H1 (cell line): ENCODE data around the gene TXNL4A. TPM values are rescaled to one million over a fixed set of nuclear protein-coding genes. Genes with fewer than 3 reads are reported as not detected.
A peak's percentile ranks its signal among the peaks of the same experiment; 100 is the strongest.

ENCODE experiments used
- CTCF ChIA-PET: fragments of 300-600 bp; sonication (Branson Sonifier 250); formaldehyde crosslinking; loops from one replicate; lab custom pipeline; 2021; ENCODE audit not compliant: partially characterized antibody; lab: Charles Lee
- POLR2A ChIA-PET: fragments of 300-600 bp; sonication (Branson Sonifier 250); formaldehyde crosslinking; loops from one replicate; lab custom pipeline; 2021; ENCODE audit warnings: inconsistent platforms; ENCODE audit not compliant: partially characterized antibody; lab: Charles Lee
- DNase-seq, 2 experiments: peaks; one replicate each; pipeline versions ENCODE4 v3.0.0 to v3.0.0-alpha.2; 2010 to 2022; ENCODE audit warnings: low spot score in 2 of 2, low read depth in 1 of 2, mixed read lengths in 1 of 2
- FAIRE-seq: peaks from 2 replicates; lab custom pipeline; 2011; peaks lifted over from hg19 to GRCh38; lab: Jason Lieb, UNC
- H2AFZ ChIP-seq: 2 replicates; pipeline ENCODE4 v1.8.1; 2012; ENCODE audit warnings: low read length, inconsistent platforms
- H2AK5ac ChIP-seq: 2 replicates; pipeline ENCODE4 v1.6.1; 2013; ENCODE audit warnings: low read depth, low read length
- H2BK120ac ChIP-seq: replicated peaks from 2 replicates; pipeline ENCODE3; 2013; ENCODE audit warnings: low read depth, low read length, inconsistent platforms
- H2BK12ac ChIP-seq: 2 replicates; pipeline ENCODE4 v1.6.1; 2013; ENCODE audit warnings: low read depth, low read length
- H2BK15ac ChIP-seq: 2 replicates; pipeline ENCODE4 v1.6.1; 2013; ENCODE audit warnings: low read length
- H2BK20ac ChIP-seq: 2 replicates; pipeline ENCODE4 v1.6.1; 2013; ENCODE audit warnings: low read length
- H2BK5ac ChIP-seq: 2 replicates; pipeline ENCODE4 v1.6.1; 2013; ENCODE audit warnings: low read depth, low read length
- H3K14ac ChIP-seq: 2 replicates; pipeline ENCODE4 v1.6.1; 2013; ENCODE audit warnings: inconsistent platforms; ENCODE audit not compliant: insufficient read length
- H3K18ac ChIP-seq: 2 replicates; pipeline ENCODE4 v1.6.1; 2013; ENCODE audit warnings: low read length; ENCODE audit errors: extremely low read depth
- H3K23ac ChIP-seq: 2 replicates; pipeline ENCODE4 v1.6.1; 2013; ENCODE audit warnings: inconsistent platforms; ENCODE audit not compliant: insufficient read length
- H3K23me2 ChIP-seq: 2 replicates; pipeline ENCODE4 v1.6.1; 2013; ENCODE audit warnings: low read depth, low read length
- H3K27ac ChIP-seq: 2 replicates; pipeline ENCODE4 v1.6.1; 2011; ENCODE audit warnings: low read depth, low read length, inconsistent platforms
- H3K27me3 ChIP-seq, 4 experiments: replicated peaks in 1 of 4; 1 replicate in 1 of 4; 2 replicates in 3 of 4; pipeline versions ENCODE4 v1.6.1 to v1.8.1; 2011 to 2013; ENCODE audit warnings: low read length in 3 of 4, mild to moderate bottlenecking in 3 of 4, inconsistent platforms in 2 of 4, mixed read lengths in 2 of 4, moderate library complexity in 1 of 4; ENCODE audit not compliant: control insufficient read depth in 3 of 4, insufficient read depth in 3 of 4; ENCODE audit errors: extremely low read depth in 1 of 4
- H3K36me3 ChIP-seq, 4 experiments: 2 replicates each; pipeline versions ENCODE4 v1.6.1 to v1.8.1; 2011 to 2013; ENCODE audit warnings: mild to moderate bottlenecking in 4 of 4, low read length in 3 of 4, moderate library complexity in 2 of 4, control low read depth in 1 of 4, inconsistent platforms in 1 of 4; ENCODE audit not compliant: insufficient read depth in 4 of 4, control insufficient read depth in 2 of 4
- H3K4ac ChIP-seq: replicated peaks from 2 replicates; pipeline ENCODE3; 2013; ENCODE audit warnings: low read length, low read depth, mixed read lengths, inconsistent platforms; ENCODE audit not compliant: insufficient read length
- H3K4me1 ChIP-seq, 4 experiments: replicated peaks in 1 of 4; 1 replicate in 1 of 4; 2 replicates in 3 of 4; pipeline versions ENCODE4 v1.6.1 to v1.8.1; 2011 to 2013; ENCODE audit warnings: low read length in 3 of 4, inconsistent platforms in 2 of 4, mixed read lengths in 1 of 4; ENCODE audit not compliant: insufficient read depth in 4 of 4, control insufficient read depth in 3 of 4
- H3K4me2 ChIP-seq, 2 experiments: 2 replicates each; pipeline versions ENCODE4 v1.6.1 to v1.8.1; 2011 to 2013; ENCODE audit warnings: low read depth in 2 of 2, low read length in 2 of 2, control low read depth in 1 of 2, inconsistent platforms in 1 of 2, mild to moderate bottlenecking in 1 of 2; ENCODE audit not compliant: insufficient read depth in 1 of 2
- H3K4me3 ChIP-seq, 4 experiments: fragments of 200-600, 300-600 bp in 1 of 4; sonication (generic), shearing (Covaris generic), sonication (Bioruptor Twin) in 1 of 4; 2 replicates each; pipeline versions ENCODE4 v1.5.1 to v1.8.1; 2011 to 2016; ENCODE audit warnings: low read length in 4 of 4, low read depth in 3 of 4, control low read depth in 2 of 4, inconsistent platforms in 2 of 4, mild to moderate bottlenecking in 2 of 4, mixed read lengths in 1 of 4, moderate library complexity in 1 of 4; ENCODE audit not compliant: insufficient read depth in 2 of 4; ENCODE audit errors: extremely low read depth in 1 of 4
- H3K56ac ChIP-seq: replicated peaks from 2 replicates; pipeline ENCODE3; 2013; ENCODE audit warnings: low read depth, mild to moderate bottlenecking, mixed read lengths, low read length, inconsistent platforms; ENCODE audit not compliant: insufficient read length
- H3K79me1 ChIP-seq: 2 replicates; pipeline ENCODE4 v1.6.1; 2013; ENCODE audit warnings: low read depth, low read length, control low read depth
- H3K79me2 ChIP-seq, 2 experiments: 2 replicates each; pipeline versions ENCODE4 v1.6.1 to v1.8.1; 2012 to 2013; ENCODE audit warnings: low read length in 2 of 2, mild to moderate bottlenecking in 2 of 2, inconsistent platforms in 1 of 2; ENCODE audit not compliant: insufficient read depth in 2 of 2, control insufficient read depth in 1 of 2
- H3K9ac ChIP-seq, 4 experiments: replicated peaks in 1 of 4; 1 replicate in 1 of 4; 2 replicates in 3 of 4; pipeline versions ENCODE4 v1.6.1 to v1.8.1; 2011 to 2013; ENCODE audit warnings: low read depth in 3 of 4, low read length in 3 of 4, control low read depth in 2 of 4, mild to moderate bottlenecking in 2 of 4, moderate library complexity in 2 of 4, inconsistent platforms in 1 of 4; ENCODE audit errors: extremely low read depth in 1 of 4
- H3K9me3 ChIP-seq, 2 experiments: 2 replicates each; pipeline versions ENCODE4 v1.6.1 to v1.8.1; 2012 to 2013; ENCODE audit warnings: mild to moderate bottlenecking in 2 of 2, moderate library complexity in 2 of 2, control low read depth in 1 of 2, inconsistent platforms in 1 of 2, low read depth in 1 of 2, low read length in 1 of 2, mixed read lengths in 1 of 2; ENCODE audit not compliant: insufficient read depth in 2 of 2
- H4K20me1 ChIP-seq, 2 experiments: replicated peaks in 1 of 2; 2 replicates each; pipeline versions ENCODE3 to v1.8.1; 2011 to 2013; ENCODE audit warnings: inconsistent platforms in 2 of 2, low read length in 2 of 2, mild to moderate bottlenecking in 1 of 2; ENCODE audit not compliant: insufficient read depth in 2 of 2, control insufficient read depth in 1 of 2
- H4K5ac ChIP-seq: 2 replicates; pipeline ENCODE4 v1.6.1; 2013; ENCODE audit warnings: low read length, low read depth, mixed read lengths, inconsistent platforms; ENCODE audit not compliant: insufficient read length
- H4K8ac ChIP-seq: 2 replicates; pipeline ENCODE4 v1.8.0; 2013; ENCODE audit warnings: mild to moderate bottlenecking, moderate library complexity, low read length, inconsistent platforms; ENCODE audit not compliant: insufficient read depth; ENCODE audit errors: extremely low read depth
- H4K91ac ChIP-seq: replicated peaks from 2 replicates; pipeline ENCODE3; 2013; ENCODE audit warnings: low read length, mixed read lengths, inconsistent platforms; ENCODE audit not compliant: insufficient read length
- CBX5 ChIP-seq: fragments of 300-800, 300-1000 bp; sonication (generic); IDR thresholded peaks from 2 replicates; pipeline ENCODE4 v1.7.1; 2016; ENCODE audit warnings: antibody characterized with exemption, low read length, low read depth
- JUND ChIP-seq: IDR thresholded peaks from 2 replicates; pipeline ENCODE4 v1.6.1; 2011; ENCODE audit warnings: mild to moderate bottlenecking, improper control_type of control experiment, low read length
- RFX5 ChIP-seq: IDR thresholded peaks from 2 replicates; pipeline ENCODE4 v1.6.1; 2011; ENCODE audit warnings: low read depth, low read length, improper control_type of control experiment, borderline replicate concordance
- WGBS, 2 experiments: shearing (Covaris generic) in 1 of 2; methylation state at CpG; one replicate each; pipeline versions ENCODE4 v1.1.6 to v1.1.7; 2013 to 2015; ENCODE audit warnings: low lambda C conversion rate in 2 of 2, mixed read lengths in 2 of 2, inconsistent platforms in 1 of 2, low coverage in 1 of 2, missing lambda C conversion rate in 1 of 2; ENCODE audit not compliant: insufficient replicate concordance in 2 of 2, insufficient coverage in 1 of 2, insufficient read length in 1 of 2; ENCODE audit errors: extremely low coverage in 1 of 2, missing lambda C conversion rate in 1 of 2; 5-methylcytosine and 5-hydroxymethylcytosine counted together
- polyA plus RNA-seq, 7 experiments: library from polyadenylated mRNA; depleted of rRNA in 3 of 7; stranded (reverse) in 5 of 7; unstranded in 2 of 7; fragments of >200 nt in 5 of 7; fragments of 200-250 nt in 2 of 7; gene quantifications; 1 replicate in 5 of 7; 2 replicates in 1 of 7; 4 replicates in 1 of 7; pipeline versions ENCODE4 v1.2.1 to v1.2.3, GENCODE V29; 2011 to 2013; ENCODE audit warnings: missing spikeins in 2 of 7, mixed read lengths in 2 of 7
- total RNA-seq: library from RNA; stranded (reverse); fragmentation: NEBNext Ultra II Directional; extraction: Animal tissue kit (Norgen Biotek cat#: 25700); gene quantifications from 2 replicates; pipeline ENCODE4 v1.2.1, GENCODE V29; 2021

Gene TXNL4A
- total and polyA plus RNA-seq, 2 of the 8 experiments (the other 6 are each of a cell fraction or from before 2014, with no cell fraction given) = 169 to 181 TPM

GRCh38 chr18:80000877-80001276 lies 12.5 kb upstream of the TXNL4A start:
- Histone ChIP-seq H4K20me1 (peaks cover 0 to 2% of the 10 kb centered on the region in 2 experiments), H2AFZ (no peak overlapping the region), H3K4me1 (no peaks in the 10 kb centered on the region), H2BK15ac (no peak overlapping the region), H2BK12ac (no peak overlapping the region), H2AK5ac (no peak overlapping the region), H2BK120ac (no peak overlapping the region), H2BK20ac (no peak overlapping the region), H3K56ac (no peak overlapping the region), H3K79me1 (no peaks in the 10 kb centered on the region), H3K27me3 (no peaks in the 10 kb centered on the region), H3K18ac (no peak overlapping the region), H3K9me3 (peaks cover 15 to 17% of the 10 kb centered on the region in 2 experiments), H3K23ac (no peak overlapping the region), H3K9ac (no peak overlapping the region), H4K91ac (no peak overlapping the region), H3K4ac (no peak overlapping the region), H4K5ac (no peak overlapping the region), H3K27ac (no peak overlapping the region), H2BK5ac (no peak overlapping the region), H3K23me2 (no peaks in the 10 kb centered on the region), H4K8ac (no peak overlapping the region; the same call in 1 of the 2 replicates), H3K4me2 (no peak overlapping the region), H3K4me3 (no peak overlapping the region), H3K79me2 (no peaks in the 10 kb centered on the region), H3K14ac (no peak overlapping the region), H3K36me3 (no peaks in the 10 kb centered on the region)
- no peak for FAIRE-seq
- DNase-seq = no peak
- 88% methylated on average over 3 of the region's 3 CpGs; no CpG with 5 or more reads in 1 of the 2 experiments for WGBS, 2 experiments
- ChIA-PET CTCF (no interaction called here), POLR2A (no interaction called here)
- no peak for TF ChIP-seq JUND
- no peak for TF ChIP-seq RFX5
- 0 out of 2 replicates have a peak, but pooled peaks have one; percentile 51 for TF ChIP-seq CBX5
